GM21723 (cell line): ENCODE measurements around the gene WDR76.

Source experiments
- ATAC-seq: cut with Tn5 transposase; IDR thresholded peaks from one replicate; pipeline ENCODE4 v1.9.1; 2021; ENCODE audit warnings: mild to moderate bottlenecking, moderate library complexity; ENCODE audit not compliant: unreplicated experiment

Gene WDR76

GRCh38 chr15:43876872-43877271 lies 50.1 kb downstream of the WDR76 start:
- no peak for ATAC-seq

- no peak for ATAC-seq
Measured at GRCh38 chr15:43877371-43877770, 50.6 kb downstream of the WDR76 start.

- ATAC-seq = no peak
Measured at GRCh38 chr15:43878446-43878845, 51.6 kb downstream of the WDR76 start.

GRCh38 chr15:43879386-43880355 lies 52.9 kb downstream of the WDR76 start:
- no peak for ATAC-seq

GRCh38 chr15:43880406-43881194 lies 53.8 kb downstream of the WDR76 start:
- no peak for ATAC-seq

- no peak for ATAC-seq
Measured at GRCh38 chr15:43881245-43881644, 54.4 kb downstream of the WDR76 start.

- ATAC-seq = no peak
Measured at GRCh38 chr15:43881944-43882343, 55.1 kb downstream of the WDR76 start.

- ATAC-seq = no peak
Measured at GRCh38 chr15:43883571-43883970, 56.8 kb downstream of the WDR76 start.

- ATAC-seq = no peak
Measured at GRCh38 chr15:43886558-43886957, 59.8 kb downstream of the WDR76 start.

GRCh38 chr15:43887901-43888300 lies 61.1 kb downstream of the WDR76 start:
- no peak for ATAC-seq

- no peak for ATAC-seq
Measured at GRCh38 chr15:43889042-43889441, 62.2 kb downstream of the WDR76 start.

GRCh38 chr15:43893956-43894355 lies 67.2 kb downstream of the WDR76 start:
- ATAC-seq = no peak

GRCh38 chr15:43895586-43895985 lies 68.8 kb downstream of the WDR76 start:
- ATAC-seq = no peak

GRCh38 chr15:43896543-43896942 lies 69.7 kb downstream of the WDR76 start:
- no peak for ATAC-seq

- ATAC-seq = no peak
Measured at GRCh38 chr15:43898891-43899290, 72.1 kb downstream of the WDR76 start.

GRCh38 chr15:43899928-43900327 lies 73.1 kb downstream of the WDR76 start:
- no peak for ATAC-seq

GRCh38 chr15:43900996-43901395 lies 74.2 kb downstream of the WDR76 start:
- ATAC-seq = no peak

- no peak for ATAC-seq
Measured at GRCh38 chr15:43901495-43901894, 74.7 kb downstream of the WDR76 start.

- peak; percentile 57 for ATAC-seq
Measured at GRCh38 chr15:43903864-43904290, 77.1 kb downstream of the WDR76 start.

- ATAC-seq = no peak
Measured at GRCh38 chr15:43905755-43906154, 79.0 kb downstream of the WDR76 start.

GRCh38 chr15:43908516-43909050 lies 81.8 kb downstream of the WDR76 start:
- ATAC-seq = no peak
